ENCODE results near the gene PDZD2.

- TF ChIP-seq POLR2A (IDR thresholded peaks at IDR 0.05; ENCODE audit: low read length) (no peak), GATA1 (IDR thresholded peaks at IDR 0.05; ENCODE audit: low read depth, low read length) (no peak)
Observed at GRCh38 chr5:32023816-32024215, 384.9 kb downstream of the PDZD2 start.
